ENCODE measurements around the gene VASN. TPM values are rescaled to one million over a fixed set of nuclear protein-coding genes. Genes with fewer than 3 reads are reported as not detected.

VASN gene
- total RNA-seq, 2 donors from 2014 or later, result 10.4 to 12.1 TPM

DNA sequence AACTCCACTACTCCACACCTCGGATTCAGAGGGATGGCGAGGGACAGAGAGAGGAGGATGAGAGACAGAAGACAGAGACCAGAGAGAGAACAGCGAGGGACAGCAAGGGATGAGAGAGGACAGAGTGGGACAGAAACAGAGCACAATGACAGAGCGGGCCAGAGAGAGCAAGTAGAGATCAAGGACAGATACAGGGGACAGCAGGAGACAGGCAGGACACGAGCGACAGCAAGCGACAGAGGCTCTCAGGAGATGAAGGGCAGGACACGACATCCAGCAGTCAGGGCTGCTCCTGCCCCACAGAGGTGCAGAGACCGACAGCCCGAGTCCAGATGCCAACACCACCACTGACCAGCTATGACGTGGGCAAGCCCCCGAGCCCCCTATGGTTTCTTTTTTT, 29.9 kb downstream of the VASN start:
- Histone ChIP-seq H3K27ac (ENCODE audit: low read depth, low read length) (no peak overlapping the region), H3K36me3 (ENCODE audit: control insufficient read depth, insufficient read depth, low read length) (no peaks in the 10 kb centered on the region), H3K27me3 (ENCODE audit: control insufficient read depth, insufficient read depth, low read length, poor library complexity, severe bottlenecking) (no peaks in the 10 kb centered on the region), H3K4me1 (ENCODE audit: control insufficient read depth, insufficient read depth, low read length) (no peaks in the 10 kb centered on the region), H3K9me3 (ENCODE audit: control insufficient read depth, low read length) (no peaks in the 10 kb centered on the region), H3K4me3 (ENCODE audit: low read length) (no peak overlapping the region), H3K9ac (ENCODE audit: extremely low read depth, low read length, poor library complexity, severe bottlenecking) (no peak overlapping the region)
- no peak overlapping the region for H3K27ac Mint-ChIP-seq
- no peak overlapping the region for H3K4me3 Mint-ChIP-seq
- peaks cover 4% of the 10 kb centered on the region for H3K4me1 Mint-ChIP-seq
- H3K9me3 Mint-ChIP-seq, result no peaks in the 10 kb centered on the region
- H3K36me3 Mint-ChIP-seq (ENCODE audit: low read depth), result peaks cover 2% of the 10 kb centered on the region
- TF ChIP-seq, protein P1, sequence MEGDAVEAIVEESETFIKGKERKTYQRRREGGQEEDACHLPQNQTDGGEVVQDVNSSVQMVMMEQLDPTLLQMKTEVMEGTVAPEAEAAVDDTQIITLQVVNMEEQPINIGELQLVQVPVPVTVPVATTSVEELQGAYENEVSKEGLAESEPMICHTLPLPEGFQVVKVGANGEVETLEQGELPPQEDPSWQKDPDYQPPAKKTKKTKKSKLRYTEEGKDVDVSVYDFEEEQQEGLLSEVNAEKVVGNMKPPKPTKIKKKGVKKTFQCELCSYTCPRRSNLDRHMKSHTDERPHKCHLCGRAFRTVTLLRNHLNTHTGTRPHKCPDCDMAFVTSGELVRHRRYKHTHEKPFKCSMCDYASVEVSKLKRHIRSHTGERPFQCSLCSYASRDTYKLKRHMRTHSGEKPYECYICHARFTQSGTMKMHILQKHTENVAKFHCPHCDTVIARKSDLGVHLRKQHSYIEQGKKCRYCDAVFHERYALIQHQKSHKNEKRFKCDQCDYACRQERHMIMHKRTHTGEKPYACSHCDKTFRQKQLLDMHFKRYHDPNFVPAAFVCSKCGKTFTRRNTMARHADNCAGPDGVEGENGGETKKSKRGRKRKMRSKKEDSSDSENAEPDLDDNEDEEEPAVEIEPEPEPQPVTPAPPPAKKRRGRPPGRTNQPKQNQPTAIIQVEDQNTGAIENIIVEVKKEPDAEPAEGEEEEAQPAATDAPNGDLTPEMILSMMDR (conservative IDR thresholded peaks at IDR 0.05), result no peak
- 88 to 90% methylated on average over 9 to 12 of the region's 12 CpGs for WGBS, 2 experiments (ENCODE audit: insufficient coverage in 1 of 2, insufficient read length in 1 of 2)
- no peak for DNase-seq
- no peaks in the 10 kb centered on the region for H3K27me3 Mint-ChIP-seq (ENCODE audit: insufficient read depth)

DNA sequence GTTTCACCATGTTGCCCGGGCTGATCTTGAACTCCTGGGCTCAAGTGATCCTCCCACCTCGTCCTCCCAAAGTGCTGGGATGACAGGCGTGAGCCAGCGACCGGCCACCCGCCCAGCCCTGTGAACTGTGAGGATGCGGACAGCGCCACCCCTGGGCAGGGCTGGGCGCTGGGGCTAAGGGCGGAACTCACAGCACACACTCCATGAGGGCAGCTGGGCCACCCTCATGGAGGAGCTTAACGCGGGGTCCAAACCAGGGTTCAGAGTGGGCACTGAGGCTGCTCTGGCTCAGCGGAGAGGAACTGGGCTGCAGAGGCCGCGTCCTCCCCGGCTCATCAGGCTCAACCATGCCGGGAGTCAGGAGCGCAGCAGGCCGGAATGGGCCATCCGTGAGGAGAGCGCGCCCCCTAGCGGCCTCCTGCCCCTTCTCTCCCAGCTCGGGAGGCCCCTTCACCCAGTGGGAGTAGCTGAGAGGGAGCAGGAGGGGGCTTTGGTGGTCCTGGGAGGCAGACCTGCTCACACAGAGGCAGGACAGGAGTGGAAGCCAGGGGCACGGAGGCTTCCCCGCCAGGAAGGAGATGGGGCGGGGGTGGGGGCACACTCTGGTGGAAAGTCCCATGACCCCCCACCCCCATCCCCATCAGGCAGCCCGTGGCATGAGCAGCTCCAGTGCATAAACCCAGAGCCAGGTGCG, 30.9 kb downstream of the VASN start:
- no peak overlapping the region for H3K27ac Mint-ChIP-seq
- TF ChIP-seq, protein P1 (conservative IDR thresholded peaks at IDR 0.05), result peak; percentile 97
- no peaks in the 10 kb centered on the region for H3K9me3 ChIP-seq (ENCODE audit: control insufficient read depth, low read length)
- no peak overlapping the region for H3K4me3 ChIP-seq (ENCODE audit: low read length)
- H3K4me1 Mint-ChIP-seq, result peaks cover 4% of the 10 kb centered on the region
- no peak overlapping the region for H3K27ac ChIP-seq (ENCODE audit: low read depth, low read length)
- no peak overlapping the region for H3K9ac ChIP-seq (ENCODE audit: extremely low read depth, low read length, poor library complexity, severe bottlenecking)
- no peaks in the 10 kb centered on the region for H3K36me3 ChIP-seq (ENCODE audit: control insufficient read depth, insufficient read depth, low read length)
- peak overlapping the region; percentile 44 for H3K4me3 Mint-ChIP-seq
- no peaks in the 10 kb centered on the region for H3K27me3 Mint-ChIP-seq (ENCODE audit: insufficient read depth)
- H3K36me3 Mint-ChIP-seq (ENCODE audit: low read depth), result peaks cover 2% of the 10 kb centered on the region
- H3K4me1 ChIP-seq (ENCODE audit: control insufficient read depth, insufficient read depth, low read length), result no peaks in the 10 kb centered on the region
- peak; percentile 96 for DNase-seq
- H3K9me3 Mint-ChIP-seq, result no peaks in the 10 kb centered on the region
- no peaks in the 10 kb centered on the region for H3K27me3 ChIP-seq (ENCODE audit: control insufficient read depth, insufficient read depth, low read length, poor library complexity, severe bottlenecking)
- 38 to 58% methylated on average over 5 to 29 of the region's 29 CpGs for WGBS, 2 experiments (ENCODE audit: insufficient coverage in 1 of 2, insufficient read length in 1 of 2)

DNA sequence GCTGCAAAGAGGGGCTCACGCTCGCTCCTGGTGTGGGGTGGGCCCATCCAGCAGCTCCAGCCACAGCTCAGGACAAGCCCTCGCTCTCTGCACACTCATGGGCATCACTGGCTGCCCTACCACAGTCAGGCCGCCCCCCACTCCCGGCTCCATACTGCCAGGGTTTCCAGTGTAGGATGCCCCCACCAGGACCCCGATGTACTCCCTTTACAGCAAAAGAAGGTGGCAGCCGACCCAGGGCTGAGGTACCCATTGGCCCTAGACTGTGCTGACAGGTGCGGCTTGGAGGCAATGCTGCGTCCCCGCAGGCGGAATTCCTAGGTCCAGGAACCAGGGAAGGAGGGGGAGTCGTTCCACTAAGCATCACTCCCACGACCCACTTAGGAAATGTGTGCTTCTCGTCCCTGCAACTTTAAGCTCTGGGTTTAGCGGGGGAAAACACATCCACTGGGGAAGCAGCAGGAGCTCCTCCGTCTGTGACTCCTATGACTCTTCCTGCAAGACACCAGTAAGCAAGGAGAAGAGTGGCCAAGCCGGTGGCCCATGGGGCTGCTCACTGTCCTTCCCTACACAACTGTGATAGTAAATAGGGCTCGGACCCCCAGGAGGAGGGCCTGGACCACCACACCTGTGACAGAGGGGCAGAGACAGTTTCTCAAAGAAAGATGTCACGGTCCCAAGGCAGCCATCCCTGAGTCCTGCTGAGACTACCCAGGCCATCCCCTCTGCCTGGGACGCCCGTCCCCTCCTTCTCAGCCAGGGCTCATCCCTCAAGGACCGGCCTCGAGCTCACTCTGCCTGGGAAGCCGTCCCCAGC, 31.7 kb downstream of the VASN start:
- WGBS, 2 experiments (ENCODE audit: insufficient coverage in 1 of 2, insufficient read length in 1 of 2), result 85 to 94% methylated on average over 17 to 24 of the region's 24 CpGs
- no peaks in the 10 kb centered on the region for H3K27me3 ChIP-seq (ENCODE audit: control insufficient read depth, insufficient read depth, low read length, poor library complexity, severe bottlenecking)
- H3K27ac ChIP-seq (ENCODE audit: low read depth, low read length), result no peak overlapping the region
- H3K36me3 Mint-ChIP-seq (ENCODE audit: low read depth), result peaks cover 2% of the 10 kb centered on the region
- H3K4me3 Mint-ChIP-seq, result no peak overlapping the region
- no peaks in the 10 kb centered on the region for H3K4me1 ChIP-seq (ENCODE audit: control insufficient read depth, insufficient read depth, low read length)
- H3K9me3 Mint-ChIP-seq, result no peaks in the 10 kb centered on the region
- H3K27ac Mint-ChIP-seq, result no peak overlapping the region
- peaks cover 4% of the 10 kb centered on the region for H3K4me1 Mint-ChIP-seq
- no peak for DNase-seq
- H3K27me3 Mint-ChIP-seq (ENCODE audit: insufficient read depth), result no peaks in the 10 kb centered on the region
- H3K4me3 ChIP-seq (ENCODE audit: low read length), result no peak overlapping the region
- no peak overlapping the region for H3K9ac ChIP-seq (ENCODE audit: extremely low read depth, low read length, poor library complexity, severe bottlenecking)
- H3K36me3 ChIP-seq (ENCODE audit: control insufficient read depth, insufficient read depth, low read length), result no peaks in the 10 kb centered on the region
- TF ChIP-seq, protein P1 (conservative IDR thresholded peaks at IDR 0.05), result no peak
- no peaks in the 10 kb centered on the region for H3K9me3 ChIP-seq (ENCODE audit: control insufficient read depth, low read length)
